Smooth muscle cell (in vitro differentiated cells): Measurements from ENCODE around the gene KRT17. TPM values are rescaled to one million over a fixed set of nuclear protein-coding genes. Genes with fewer than 3 reads are reported as not detected.
"Not testable (repeated sequence)": the region's sequence is repeated elsewhere in the genome, so short reads cannot be mapped to it uniquely, and the experiment has no call there.

Experiments
- DNase-seq: peaks from one replicate; lab custom pipeline; 2025; ENCODE audit not compliant: unreplicated experiment; lab: John Stamatoyannopoulos, UW
- H2AFZ ChIP-seq: fragments of 200-600 bp; sonication (generic); 2 replicates; pipeline ENCODE4 v1.6.0; 2016; ENCODE audit warnings: antibody characterized with exemption, low read depth, mild to moderate bottlenecking
- H3F3A ChIP-seq: fragments of 200-600 bp; sonication (generic); 2 replicates; pipeline ENCODE4 v1.6.0; 2017; ENCODE audit warnings: antibody characterized with exemption, low read depth
- H3K27ac ChIP-seq: fragments of 200-600 bp; sonication (generic); 2 replicates; pipeline ENCODE4 v1.5.1; 2016; ENCODE audit warnings: low read depth, mild to moderate bottlenecking
- H3K27me3 ChIP-seq: fragments of 200-600 bp; sonication (generic); 2 replicates; pipeline ENCODE4 v1.6.1; 2016; ENCODE audit warnings: low read depth, mild to moderate bottlenecking
- H3K36me3 ChIP-seq: fragments of 200-600 bp; sonication (generic); 2 replicates; pipeline ENCODE4 v1.5.1; 2016; ENCODE audit warnings: low read depth
- H3K4me1 ChIP-seq: fragments of 200-600 bp; sonication (generic); 2 replicates; pipeline ENCODE4 v1.5.1; 2016; ENCODE audit warnings: low read depth
- H3K4me2 ChIP-seq: fragments of 200-600 bp; sonication (generic); 2 replicates; pipeline ENCODE4 v1.6.0; 2016; ENCODE audit warnings: mild to moderate bottlenecking
- H3K4me3 ChIP-seq: fragments of 200-600 bp; sonication (generic); 2 replicates; pipeline ENCODE4 v1.5.1; 2016; ENCODE audit warnings: mild to moderate bottlenecking
- H3K79me2 ChIP-seq: fragments of 200-600 bp; sonication (generic); 2 replicates; pipeline ENCODE4 v1.6.0; 2016; ENCODE audit warnings: low read depth, mild to moderate bottlenecking
- H3K9ac ChIP-seq: fragments of 200-600 bp; sonication (generic); 2 replicates; pipeline ENCODE4 v1.6.0; 2016; ENCODE audit warnings: low read depth
- H3K9me3 ChIP-seq: fragments of 200-600 bp; sonication (generic); replicated peaks from 2 replicates; pipeline ENCODE4 v1.5.1; 2016; ENCODE audit warnings: low read depth
- H4K20me1 ChIP-seq: fragments of 200-600 bp; sonication (generic); 2 replicates; pipeline ENCODE4 v1.6.0; 2016; ENCODE audit warnings: low read depth
- CTCF ChIP-seq: fragments of 200-600 bp; sonication (generic); IDR thresholded peaks from 2 replicates; pipeline ENCODE4 v1.5.1; 2017; ENCODE audit warnings: borderline replicate concordance, mild to moderate bottlenecking, antibody characterized with exemption; ENCODE audit not compliant: insufficient read depth, poor library complexity, severe bottlenecking
- WGBS: methylation state at CpG from one replicate; pipeline ENCODE4 v1.1.7; 2016; ENCODE audit warnings: low lambda C conversion rate; 5-methylcytosine and 5-hydroxymethylcytosine counted together
- polyA plus RNA-seq: library from polyadenylated mRNA; unstranded; fragments of >200 nt; fragmentation: Nextera tagmentation; extraction: Ambion mirVana; gene quantifications from 2 replicates; pipeline ENCODE4 v1.2.1, GENCODE V29; 2016
- total RNA-seq: library from RNA; depleted of rRNA; stranded (reverse); fragments of >200 nt; gene quantifications from 2 replicates; pipeline ENCODE4 v1.2.3, GENCODE V29; 2014

The KRT17 gene
- total and polyA plus RNA-seq, 2 experiments from 2014 or later: 869 to 1,591 TPM

GRCh38 chr17:41585301-41586056 lies 38.9 kb downstream of the KRT17 start:
- DNase-seq: no peak
- no peaks in the 10 kb centered on the region for H3K79me2 ChIP-seq
- H3K9me3 ChIP-seq: no peaks in the 10 kb centered on the region
- H2AFZ ChIP-seq: no peak overlapping the region
- no peaks in the 10 kb centered on the region for H3F3A ChIP-seq
- WGBS: 68% methylated on average over 5 of the region's 5 CpGs
- H3K36me3 ChIP-seq: no peaks in the 10 kb centered on the region
- H4K20me1 ChIP-seq: no peaks in the 10 kb centered on the region
- H3K27ac ChIP-seq: no peak overlapping the region
- no peak overlapping the region for H3K4me3 ChIP-seq
- H3K27me3 ChIP-seq: no peaks in the 10 kb centered on the region
- H3K4me1 ChIP-seq: no peaks in the 10 kb centered on the region
- no peak for TF ChIP-seq CTCF
- peak overlapping the region; percentile 39 for H3K4me2 ChIP-seq
- H3K9ac ChIP-seq: no peak overlapping the region

GRCh38 chr17:41584331-41584927 lies 39.9 kb downstream of the KRT17 start:
- not testable (repeated sequence) for H3K27ac ChIP-seq, DNase-seq, H3K36me3 ChIP-seq, H3K27me3 ChIP-seq, H2AFZ ChIP-seq, H3K4me1 ChIP-seq, H3K4me2 ChIP-seq, H4K20me1 ChIP-seq, H3K4me3 ChIP-seq, H3K9me3 ChIP-seq, H3K79me2 ChIP-seq, H3F3A ChIP-seq, H3K9ac ChIP-seq
- WGBS: 92% methylated on average over 8 of the region's 8 CpGs

- Histone ChIP-seq H3K4me1 (no peaks in the 10 kb centered on the region), H3K27ac (no peak overlapping the region)
- no peak for TF ChIP-seq CTCF
These were observed 40.9 kb downstream of the KRT17 start for GRCh38 chr17:41583137-41584127.

GRCh38 chr17:41582061-41582968 lies 42.1 kb downstream of the KRT17 start:
- not testable (repeated sequence) for H3K9ac ChIP-seq, H3K27ac ChIP-seq, H3K36me3 ChIP-seq, H3K9me3 ChIP-seq, H3K27me3 ChIP-seq, H3K4me1 ChIP-seq, H3K4me2 ChIP-seq, H3K4me3 ChIP-seq, DNase-seq, H2AFZ ChIP-seq, H3F3A ChIP-seq, H3K79me2 ChIP-seq, H4K20me1 ChIP-seq
- WGBS: 91% methylated on average over 13 of the region's 13 CpGs

More at GRCh38 chr17:41583137-41584127, 40.9 kb downstream of the KRT17 start:
- no peak overlapping the region for H3K9ac ChIP-seq
- H3K4me2 ChIP-seq: no peak overlapping the region
- 97% methylated on average over 26 of the region's 33 CpGs for WGBS
- no peaks in the 10 kb centered on the region for H3K36me3 ChIP-seq
- no peak overlapping the region for H2AFZ ChIP-seq
- DNase-seq: no peak
- H3K4me3 ChIP-seq: no peak overlapping the region
- H3F3A ChIP-seq: no peaks in the 10 kb centered on the region
- no peaks in the 10 kb centered on the region for H3K79me2 ChIP-seq
- no peaks in the 10 kb centered on the region for H3K27me3 ChIP-seq
- no peaks in the 10 kb centered on the region for H4K20me1 ChIP-seq
- no peaks in the 10 kb centered on the region for H3K9me3 ChIP-seq
